Peyer's patch (tissue), 4 donors: ENCODE measurements around the gene SSU72. TPM values are rescaled to one million over a fixed set of nuclear protein-coding genes. Genes with fewer than 3 reads are reported as not detected.
"Not testable (repeated sequence)": the region's sequence is repeated elsewhere in the genome, so short reads cannot be mapped to it uniquely, and the experiment has no call there.

ENCODE experiments used
- DNase-seq, 3 donors: peaks; one replicate each; pipeline ENCODE4 v3.0.0-alpha.2; 2017 to 2019
- H3K27ac ChIP-seq, 4 donors: fragments of 200-600 bp; sonication (generic); one replicate each; pipeline ENCODE4 v1.5.1; 2016 to 2019
- H3K27me3 ChIP-seq, 2 donors: fragments of 200-600 bp; sonication (generic); one replicate each; pipeline ENCODE4 v1.5.1; 2019
- H3K36me3 ChIP-seq, 3 donors: fragments of 200-600 bp; sonication (generic); one replicate each; pipeline ENCODE4 v1.5.1; 2016 to 2019
- H3K4me1 ChIP-seq, 4 donors: fragments of 200-600 bp; sonication (generic); one replicate each; pipeline ENCODE4 v1.5.1; 2016 to 2019
- H3K4me3 ChIP-seq, 4 donors: fragments of 200-600 bp; sonication (generic); 1 replicate in 3 of 4; 2 replicates in 1 of 4; pipeline ENCODE4 v1.5.1; 2016 to 2019; ENCODE audit warnings: mild to moderate bottlenecking in 1 of 4
- H3K9me3 ChIP-seq, 4 donors: fragments of 200-600 bp; sonication (generic); one replicate each; pipeline ENCODE4 v1.5.1; 2016 to 2019; ENCODE audit warnings: mild to moderate bottlenecking in 1 of 4
- POLR2A ChIP-seq, 2 donors: fragments of 450-650 bp; IDR thresholded peaks; one replicate each; pipeline ENCODE4 v1.5.1; 2017; ENCODE audit warnings: antibody characterized with exemption in 2 of 2, mild to moderate bottlenecking in 2 of 2, moderate library complexity in 2 of 2
- total RNA-seq, 4 donors: library from RNA; depleted of rRNA; stranded (reverse); fragments of >200 nt; gene quantifications; one replicate each; pipeline ENCODE4 v1.1.0, GENCODE V29; 2016
- TF ChIP-seq, protein P1 (sequence below), 6 experiments: fragments of 450-650 bp in 4 of 6; fragments of 200-600 bp in 2 of 6; sonication (generic) in 1 of 6; IDR thresholded peaks; one replicate each; pipeline ENCODE4 v1.5.1; 2017 to 2019; ENCODE audit warnings: antibody characterized with exemption in 6 of 6, mild to moderate bottlenecking in 3 of 6, moderate library complexity in 1 of 6

The SSU72 gene
- total RNA-seq, 4 donors from 2014 or later: 146 to 182 (median 163) TPM

DNA sequence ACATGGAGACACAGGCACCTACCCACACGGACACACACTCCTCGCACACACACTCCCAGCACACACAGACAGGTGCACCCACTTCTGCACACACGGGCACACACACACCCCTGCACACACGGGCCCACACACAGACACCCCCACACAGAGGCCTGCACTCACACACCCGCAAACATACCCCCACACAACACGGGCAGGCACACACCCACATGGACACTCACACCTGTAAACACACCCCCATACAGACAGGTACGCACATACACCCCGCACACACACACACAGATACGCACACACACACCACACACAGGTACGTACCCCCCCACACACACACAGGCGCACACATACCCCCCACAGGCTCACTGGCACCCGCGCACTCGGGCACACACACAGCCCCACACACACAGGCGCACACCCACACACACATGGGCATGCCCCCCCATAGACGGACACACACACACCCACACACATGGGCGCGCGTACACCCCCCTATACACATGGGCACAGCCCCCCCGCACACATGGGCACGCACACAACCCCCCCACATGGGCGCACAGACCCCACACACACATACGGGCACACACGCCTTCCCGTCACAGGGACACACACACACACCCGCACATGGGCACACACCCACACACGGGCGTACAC, 56.6 kb downstream of the SSU72 start:
- Histone ChIP-seq H3K4me3 (no peak overlapping the region), H3K27me3 (no peaks in the 10 kb centered on the region), H3K9me3 (no peaks in the 10 kb centered on the region), H3K27ac (no peak overlapping the region), H3K4me1 (peaks cover 0 to 4% (median 0%) of the 10 kb centered on the region in 4 donors), H3K36me3 (peaks cover 0 to 38% (median 0%) of the 10 kb centered on the region in 3 donors)
- DNase-seq: no peak
- TF ChIP-seq, protein P1, sequence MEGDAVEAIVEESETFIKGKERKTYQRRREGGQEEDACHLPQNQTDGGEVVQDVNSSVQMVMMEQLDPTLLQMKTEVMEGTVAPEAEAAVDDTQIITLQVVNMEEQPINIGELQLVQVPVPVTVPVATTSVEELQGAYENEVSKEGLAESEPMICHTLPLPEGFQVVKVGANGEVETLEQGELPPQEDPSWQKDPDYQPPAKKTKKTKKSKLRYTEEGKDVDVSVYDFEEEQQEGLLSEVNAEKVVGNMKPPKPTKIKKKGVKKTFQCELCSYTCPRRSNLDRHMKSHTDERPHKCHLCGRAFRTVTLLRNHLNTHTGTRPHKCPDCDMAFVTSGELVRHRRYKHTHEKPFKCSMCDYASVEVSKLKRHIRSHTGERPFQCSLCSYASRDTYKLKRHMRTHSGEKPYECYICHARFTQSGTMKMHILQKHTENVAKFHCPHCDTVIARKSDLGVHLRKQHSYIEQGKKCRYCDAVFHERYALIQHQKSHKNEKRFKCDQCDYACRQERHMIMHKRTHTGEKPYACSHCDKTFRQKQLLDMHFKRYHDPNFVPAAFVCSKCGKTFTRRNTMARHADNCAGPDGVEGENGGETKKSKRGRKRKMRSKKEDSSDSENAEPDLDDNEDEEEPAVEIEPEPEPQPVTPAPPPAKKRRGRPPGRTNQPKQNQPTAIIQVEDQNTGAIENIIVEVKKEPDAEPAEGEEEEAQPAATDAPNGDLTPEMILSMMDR (IDR thresholded peaks at IDR 0.05): no peak
- no peak for TF ChIP-seq POLR2A (IDR thresholded peaks at IDR 0.05)

DNA sequence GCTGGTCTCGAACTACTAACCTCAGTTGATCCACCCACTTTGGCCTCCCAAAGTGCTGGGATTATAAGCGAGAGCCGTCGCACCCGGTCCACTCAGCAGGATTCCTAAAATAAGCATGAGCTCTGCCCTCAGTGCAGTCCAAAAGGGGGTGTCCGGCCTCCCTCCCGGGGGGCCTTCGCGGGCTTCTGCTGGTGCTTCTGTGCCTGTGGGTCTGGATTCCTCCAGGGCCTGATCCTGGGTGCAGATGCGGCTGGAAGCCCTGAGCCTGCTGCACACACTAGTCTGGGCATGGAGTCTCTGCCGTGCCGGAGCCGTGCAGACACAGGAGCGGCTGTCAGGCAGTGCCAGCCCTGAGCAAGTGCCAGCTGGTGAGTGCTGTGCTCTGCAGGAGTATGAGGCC, 57.7 kb downstream of the SSU72 start:
- not testable (repeated sequence) for H3K4me1 ChIP-seq, H3K27me3 ChIP-seq, H3K27ac ChIP-seq, H3K4me3 ChIP-seq, H3K9me3 ChIP-seq, DNase-seq
- peaks cover 0 to 33% (median 0%) of the 10 kb centered on the region in 3 donors for H3K36me3 ChIP-seq

DNA sequence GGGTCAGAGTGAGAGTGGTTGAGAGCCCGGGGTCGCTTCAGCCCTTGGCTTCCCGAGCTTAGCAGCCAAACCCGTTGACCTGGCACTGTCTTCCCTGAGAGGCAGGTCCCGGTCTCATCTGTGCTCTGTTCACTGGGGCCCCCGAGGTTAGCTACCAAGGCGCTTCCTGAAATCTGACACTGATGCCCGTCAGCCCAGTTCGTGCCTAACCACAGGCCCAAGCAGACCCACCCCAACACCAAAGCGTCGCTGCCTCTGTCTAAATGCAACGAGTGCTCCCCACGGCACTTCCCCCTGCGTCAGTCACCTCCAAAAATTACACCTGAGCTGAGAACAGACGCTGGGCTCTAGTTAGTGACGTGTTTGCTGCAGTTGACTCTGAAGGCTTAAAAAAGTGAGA, 60.3 kb downstream of the SSU72 start:
- not testable (repeated sequence) for H3K27ac ChIP-seq, DNase-seq, H3K27me3 ChIP-seq, H3K4me3 ChIP-seq, H3K9me3 ChIP-seq
- H3K4me1 ChIP-seq: peaks cover 0 to 10% (median 0%) of the 10 kb centered on the region in 4 donors
- H3K36me3 ChIP-seq: peaks cover 0 to 16% (median 0%) of the 10 kb centered on the region in 3 donors

DNA sequence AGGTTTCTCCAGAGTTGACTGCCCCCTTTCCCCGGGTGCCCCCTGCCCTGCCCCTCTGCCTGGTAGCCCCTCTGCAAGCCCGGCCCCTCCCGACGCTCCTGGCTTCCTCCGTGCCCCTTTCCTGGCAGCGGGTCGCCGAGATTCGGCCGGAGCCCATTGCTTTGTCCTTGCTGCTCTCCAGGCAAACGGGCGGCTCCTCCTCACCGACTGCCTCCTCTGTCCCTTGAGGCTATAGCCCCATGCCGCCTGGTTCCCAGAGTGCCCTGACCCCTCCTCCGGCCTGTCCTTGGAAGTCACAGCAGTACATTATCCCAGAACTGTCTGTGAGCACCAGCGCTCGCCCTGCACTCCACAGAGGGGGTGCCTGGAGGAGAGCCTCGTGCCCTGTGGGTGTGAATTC, 61.0 kb downstream of the SSU72 start:
- not testable (repeated sequence) for H3K27ac ChIP-seq, H3K27me3 ChIP-seq, H3K9me3 ChIP-seq, DNase-seq, H3K4me3 ChIP-seq
- Histone ChIP-seq H3K36me3 (peaks cover 0 to 14% (median 0%) of the 10 kb centered on the region in 3 donors), H3K4me1 (peaks cover 0 to 10% (median 0%) of the 10 kb centered on the region in 4 donors)

DNA sequence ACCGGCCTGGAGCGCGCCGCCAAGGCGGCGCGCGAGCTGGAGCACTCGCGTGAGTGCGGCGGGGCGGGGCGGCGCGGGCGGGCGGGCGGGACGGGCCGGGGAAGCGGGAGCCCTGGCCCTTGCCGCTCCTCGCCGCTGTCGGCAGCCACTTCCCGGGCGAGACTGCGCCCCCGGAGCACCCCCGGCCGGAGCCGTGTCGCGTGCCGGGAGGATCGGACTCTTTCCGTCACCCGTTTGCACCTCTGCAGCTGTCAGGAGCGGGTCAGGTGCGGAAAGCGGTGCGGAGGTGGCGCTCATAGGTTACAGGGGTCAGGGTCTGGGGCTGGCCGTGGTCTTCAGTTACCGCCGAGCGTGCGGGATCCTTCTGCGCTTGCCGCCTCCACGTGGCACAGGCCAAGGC, 62.2 kb downstream of the SSU72 start:
- peak overlapping the region; percentile 79 to 91 (median 85) for H3K27ac ChIP-seq
- not testable (repeated sequence) for H3K9me3 ChIP-seq, DNase-seq, H3K36me3 ChIP-seq, H3K27me3 ChIP-seq
- H3K4me1 ChIP-seq: peaks cover 0 to 10% (median 0%) of the 10 kb centered on the region in 4 donors
- H3K4me3 ChIP-seq: peak overlapping the region; percentile 62 to 84 (median 76)

DNA sequence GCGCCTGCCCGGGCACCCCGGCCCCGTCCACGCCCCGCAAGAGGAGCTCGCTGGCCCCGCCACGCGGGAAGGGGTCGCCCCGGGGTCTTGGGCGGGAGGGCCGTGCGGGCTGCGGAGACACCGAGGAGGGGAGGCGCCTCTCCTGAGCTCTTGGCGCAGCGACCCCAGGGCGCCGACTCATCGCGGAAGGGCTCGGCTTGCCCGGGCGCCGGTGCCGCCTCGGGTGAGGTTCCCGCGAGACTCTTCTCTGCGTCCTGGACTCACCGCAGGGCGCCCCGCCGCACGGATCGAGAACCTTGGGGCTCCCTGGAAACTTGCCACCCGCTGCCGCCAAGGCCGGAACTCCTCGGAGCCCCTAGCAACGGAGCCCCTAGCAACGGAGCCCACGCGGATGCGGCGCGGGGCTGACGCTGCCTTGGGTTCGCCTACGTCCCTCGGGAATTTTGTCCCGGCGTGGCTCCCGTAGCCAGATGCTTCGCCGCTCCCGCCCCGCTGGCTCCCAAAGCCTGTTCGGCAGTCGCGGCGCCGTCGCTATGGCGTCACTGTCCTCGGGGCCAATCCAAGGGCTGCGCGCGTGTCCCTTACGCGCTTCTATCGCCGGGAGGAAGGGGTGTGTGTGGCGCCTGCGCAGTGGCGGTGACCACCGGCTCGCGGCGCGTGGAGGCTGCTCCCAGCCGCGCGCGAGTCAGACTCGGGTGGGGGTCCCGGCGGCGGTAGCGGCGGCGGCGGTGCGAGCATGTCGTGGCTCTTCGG, 63.0 kb downstream of the SSU72 start, which contains the start of gene ATAD3A:
Gene ATAD3A, plus strand, starts transcription at position 630 of the 753 bp plus-strand sequence. Its CDS starts 107 bp downstream, at position 737.
- TF ChIP-seq, protein P1 (IDR thresholded peaks at IDR 0.05): peak in 3 of 6 experiments; percentile 8 to 29 (median 13)
- peak; percentile 46 to 57 for TF ChIP-seq POLR2A (IDR thresholded peaks at IDR 0.05)
- Histone ChIP-seq H3K9me3 (no peaks in the 10 kb centered on the region), H3K27me3 (no peaks in the 10 kb centered on the region), H3K36me3 (peaks cover 0 to under 1% (median 0%) of the 10 kb centered on the region in 3 donors), H3K4me1 (peaks cover 0 to 10% (median 0%) of the 10 kb centered on the region in 4 donors), H3K4me3 (peak within 1 kb of the TSS; percentile 62 to 84 (median 76)), H3K27ac (peak within 1 kb of the TSS; percentile 79 to 91 (median 85))
- peak; percentile 96 to 99 (median 99) for DNase-seq

DNA sequence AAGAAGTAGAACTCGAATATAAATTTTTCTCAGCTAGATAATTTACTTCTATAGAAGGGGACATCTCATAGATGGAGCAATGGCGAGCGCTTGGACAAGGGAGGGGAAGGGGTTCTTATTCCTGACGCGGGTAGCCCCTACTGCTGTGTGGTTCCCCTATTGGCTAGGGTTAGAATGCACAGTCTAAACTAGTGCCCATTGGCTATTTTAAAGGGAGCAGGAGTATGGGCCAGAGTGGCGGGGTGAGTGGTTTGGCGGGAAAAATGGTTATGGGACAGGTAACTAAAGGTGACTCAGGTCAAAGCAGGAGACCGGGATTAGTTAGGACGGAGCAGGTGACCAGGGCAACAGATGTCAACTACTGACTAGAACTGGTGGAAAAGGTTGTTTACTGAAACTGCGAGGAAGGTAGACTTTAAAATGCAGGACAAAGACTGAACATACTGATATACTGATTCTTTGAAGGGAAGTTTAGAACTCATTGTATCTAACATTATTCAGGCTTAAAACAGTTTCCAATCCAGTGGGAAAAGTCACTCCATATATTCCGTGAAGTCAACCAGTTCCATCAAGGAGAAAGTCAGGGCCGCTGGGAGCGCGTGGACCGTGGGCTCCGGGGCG, 63.6 kb downstream of the SSU72 start:
- peak overlapping the region; percentile 79 to 91 (median 85) for H3K27ac ChIP-seq
- peak overlapping the region; percentile 62 to 84 (median 76) for H3K4me3 ChIP-seq
- no peaks in the 10 kb centered on the region for H3K27me3 ChIP-seq
- no peaks in the 10 kb centered on the region for H3K9me3 ChIP-seq
- peaks cover 0 to 10% (median 0%) of the 10 kb centered on the region in 4 donors for H3K4me1 ChIP-seq
- TF ChIP-seq, protein P1 (IDR thresholded peaks at IDR 0.05): no peak
- no peak for TF ChIP-seq POLR2A (IDR thresholded peaks at IDR 0.05)
- no peaks in the 10 kb centered on the region for H3K36me3 ChIP-seq
- DNase-seq: no peak

DNA sequence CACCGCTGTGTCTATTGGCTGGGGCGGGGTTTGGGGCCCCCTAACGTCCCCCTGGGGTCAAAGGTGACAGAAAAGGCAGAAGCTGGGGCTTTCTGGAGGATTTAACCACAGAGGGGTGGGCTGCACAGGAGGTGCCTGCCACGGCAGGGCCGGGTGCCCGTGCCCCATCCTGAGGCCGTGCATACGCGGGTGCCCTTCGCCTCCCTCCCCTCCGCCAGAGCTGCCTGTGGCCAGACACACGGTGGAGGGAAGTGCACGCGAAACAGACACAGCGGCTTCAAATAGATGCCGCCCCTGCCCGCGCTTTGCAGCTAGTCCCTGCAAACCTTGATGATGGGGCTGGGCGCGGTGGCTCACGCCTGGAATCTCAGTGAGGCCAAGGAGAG, 65.2 kb downstream of the SSU72 start:
- H3K4me3 ChIP-seq, H3K27ac ChIP-seq, H3K27me3 ChIP-seq, H3K36me3 ChIP-seq, DNase-seq, H3K9me3 ChIP-seq: not testable (repeated sequence)
- peaks cover 0 to 10% (median 1%) of the 10 kb centered on the region in 4 donors for H3K4me1 ChIP-seq

DNA sequence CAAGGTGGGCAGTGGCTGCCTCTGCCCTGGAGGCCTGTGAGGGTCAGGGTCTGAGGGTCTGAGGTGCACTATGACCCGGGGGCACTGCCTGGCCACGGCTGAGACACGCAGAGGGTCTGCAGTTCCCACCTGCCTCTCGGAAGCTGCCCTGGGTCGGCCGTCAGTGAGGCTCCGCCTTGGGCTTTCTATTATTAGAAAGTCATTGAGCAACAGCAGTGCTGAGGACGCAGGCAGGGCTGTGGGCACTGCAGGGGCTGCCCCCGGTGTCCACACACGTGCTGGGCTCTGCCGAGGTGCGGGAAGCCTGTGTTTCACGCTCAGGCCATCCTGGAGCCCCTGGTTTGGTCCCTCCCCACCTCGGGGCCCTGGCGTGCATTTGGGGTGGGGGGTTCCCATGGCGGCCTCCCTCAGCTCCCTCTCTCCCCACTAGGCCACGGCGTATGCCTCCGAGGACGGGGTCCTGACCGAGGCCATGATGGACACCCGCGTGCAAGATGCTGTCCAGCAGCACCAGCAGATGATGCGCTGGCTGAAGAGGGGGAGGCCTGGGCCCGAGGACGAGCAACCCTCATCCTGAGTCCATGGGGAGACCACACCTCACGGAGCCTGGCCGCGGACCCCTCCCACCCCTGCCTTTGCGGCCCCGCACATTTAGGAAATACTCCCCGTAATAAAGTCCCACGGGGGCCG, 65.7 kb downstream of the SSU72 start:
- not testable (repeated sequence) for DNase-seq, H3K4me3 ChIP-seq, H3K36me3 ChIP-seq, H3K27me3 ChIP-seq, H3K9me3 ChIP-seq, H3K27ac ChIP-seq
- H3K4me1 ChIP-seq: peaks cover 0 to 10% (median 1%) of the 10 kb centered on the region in 4 donors
